ENCODE measurements around the gene ZMIZ2. TPM values are rescaled to one million over a fixed set of nuclear protein-coding genes. Genes with fewer than 3 reads are reported as not detected.

ZMIZ2 gene
- total and polyA plus RNA-seq, 2 of the 8 experiments (the other 6 are each of a cell fraction or from before 2014, with no cell fraction given), result 24.4 to 66.4 TPM

DNA sequence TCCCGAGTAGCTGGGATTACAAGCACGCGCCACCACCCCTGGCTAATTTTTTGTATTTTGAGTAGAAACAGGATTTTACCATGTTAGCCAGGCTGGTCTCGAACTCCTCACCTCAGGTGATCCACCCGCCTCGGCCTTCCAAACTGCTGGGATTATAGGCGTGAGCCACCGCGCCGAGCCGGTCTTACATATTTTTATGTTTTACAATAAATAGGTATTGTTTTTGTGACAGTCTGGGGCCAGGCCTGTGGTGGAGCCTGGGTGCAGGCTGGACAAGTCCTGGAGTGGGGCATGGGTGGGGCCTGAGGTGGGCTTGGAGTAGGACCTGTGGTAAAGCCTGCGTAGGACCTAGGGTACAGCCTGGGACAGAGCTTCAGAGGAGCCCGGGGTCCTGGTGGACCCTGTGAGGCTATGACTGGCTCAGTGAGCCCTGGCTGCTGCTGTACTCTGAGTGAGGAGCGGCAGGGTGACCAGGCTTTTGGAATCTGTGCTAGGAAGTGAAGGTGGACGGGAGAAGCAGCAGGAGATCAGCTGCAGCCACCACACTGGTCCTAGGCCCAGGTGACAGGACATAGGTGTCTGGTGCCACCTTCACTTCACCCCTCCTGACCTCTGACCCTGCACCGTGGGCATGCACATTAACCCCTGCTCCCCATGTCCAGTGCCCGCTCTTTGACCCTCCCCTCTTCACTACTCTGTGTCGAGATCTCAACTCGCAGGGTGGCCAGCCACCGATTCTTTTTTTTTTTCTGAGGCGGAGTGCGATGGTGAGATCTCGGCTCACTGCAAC lies 9.6 kb upstream of the ZMIZ2 start (continued):
- no peak for TF ChIP-seq GABPA (IDR thresholded peaks at IDR 0.05; ENCODE audit: borderline replicate concordance, insufficient read depth, low read length)
- no peak for TF ChIP-seq POU5F1 (IDR thresholded peaks at IDR 0.05; ENCODE audit: low read depth, low read length)
- TF ChIP-seq CHD2 (IDR thresholded peaks at IDR 0.05; ENCODE audit: low read length), result no peak
- TF ChIP-seq RNF2 (IDR thresholded peaks at IDR 0.05; ENCODE audit: borderline replicate concordance, low read depth, low read length, missing control alignments, poor library complexity, severe bottlenecking), result no peak
- TF ChIP-seq GTF2F1 (IDR thresholded peaks at IDR 0.05; ENCODE audit: borderline replicate concordance, low read depth, low read length), result no peak

Measured in H1 (cell line).